NCI-H345 treated with DMSO at 0.1 percent for 48 hours (cell line): Measurements from ENCODE around the gene CHRM4.

Source experiments
- DNase-seq: peaks from one replicate; lab custom pipeline; 2025; ENCODE audit not compliant: unreplicated experiment; lab: John Stamatoyannopoulos, UW

CHRM4 gene

DNA sequence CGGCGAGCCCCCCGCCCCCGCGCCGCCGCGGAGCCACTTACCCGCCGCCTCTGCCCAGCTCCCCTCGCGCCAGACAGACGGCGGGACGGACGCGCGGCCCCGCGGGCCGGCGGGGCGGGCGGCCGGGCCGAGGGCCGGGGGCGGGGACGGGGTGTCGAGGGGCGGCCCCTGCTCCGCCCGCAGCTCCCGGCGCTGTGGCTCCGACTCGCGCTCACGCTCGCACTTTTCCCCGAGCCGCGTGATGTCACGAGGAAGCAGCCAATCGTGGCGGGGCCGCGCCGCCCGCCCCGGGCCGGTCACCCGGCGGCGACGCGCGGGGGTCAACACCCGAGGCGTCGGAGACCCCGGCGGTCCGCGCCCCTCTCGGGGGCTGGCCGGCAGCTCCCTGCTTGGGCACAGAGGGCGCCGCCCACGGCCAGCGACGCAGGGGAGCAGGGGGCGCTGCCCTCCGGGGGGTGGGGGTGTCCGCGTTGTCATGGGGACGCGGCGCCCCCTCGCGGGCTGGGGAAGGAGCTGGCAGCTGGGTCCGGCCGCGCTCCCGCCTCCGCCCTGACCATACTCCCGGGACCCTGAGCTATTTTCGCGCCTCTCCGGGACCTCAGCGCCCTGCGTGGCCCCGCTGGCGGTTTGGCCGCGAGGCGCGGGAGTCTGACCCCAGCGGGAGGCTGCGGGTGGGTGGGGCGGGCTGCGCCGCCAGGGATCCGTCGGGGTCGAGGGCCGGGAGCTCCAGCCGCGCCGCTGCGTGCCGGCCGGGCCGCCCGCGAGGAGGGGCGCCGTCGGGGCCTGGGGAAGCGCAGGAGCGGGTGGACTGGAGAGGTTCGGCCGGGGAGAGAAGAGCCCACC, at the start of gene CHRM4:
CHRM4 (minus strand) TSS at position 199 of the 843 bp plus-strand sequence. CDS start 5,219 bp downstream, outside the sequence.
- no peak for DNase-seq

DNA sequence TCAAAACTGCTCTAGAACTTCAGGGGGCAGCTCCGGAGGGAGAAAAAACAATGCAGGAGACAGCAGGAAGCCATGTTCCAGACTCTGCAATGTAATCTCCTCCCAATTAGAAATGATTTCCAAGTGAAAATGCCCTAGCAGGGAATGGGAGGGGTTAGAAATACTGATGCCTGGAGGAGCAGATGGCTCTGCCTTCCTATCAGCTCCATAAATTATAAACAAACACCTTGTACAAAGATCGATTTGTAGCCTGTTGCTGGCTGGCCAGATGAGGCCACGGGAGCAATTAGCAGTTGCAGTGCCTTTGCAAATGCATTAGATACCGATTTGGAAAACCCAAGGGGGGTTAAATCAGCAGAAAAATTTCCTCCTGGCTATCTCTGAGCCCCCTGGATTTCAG, 46.6 kb upstream of the CHRM4 start:
- DNase-seq, result no peak

DNA sequence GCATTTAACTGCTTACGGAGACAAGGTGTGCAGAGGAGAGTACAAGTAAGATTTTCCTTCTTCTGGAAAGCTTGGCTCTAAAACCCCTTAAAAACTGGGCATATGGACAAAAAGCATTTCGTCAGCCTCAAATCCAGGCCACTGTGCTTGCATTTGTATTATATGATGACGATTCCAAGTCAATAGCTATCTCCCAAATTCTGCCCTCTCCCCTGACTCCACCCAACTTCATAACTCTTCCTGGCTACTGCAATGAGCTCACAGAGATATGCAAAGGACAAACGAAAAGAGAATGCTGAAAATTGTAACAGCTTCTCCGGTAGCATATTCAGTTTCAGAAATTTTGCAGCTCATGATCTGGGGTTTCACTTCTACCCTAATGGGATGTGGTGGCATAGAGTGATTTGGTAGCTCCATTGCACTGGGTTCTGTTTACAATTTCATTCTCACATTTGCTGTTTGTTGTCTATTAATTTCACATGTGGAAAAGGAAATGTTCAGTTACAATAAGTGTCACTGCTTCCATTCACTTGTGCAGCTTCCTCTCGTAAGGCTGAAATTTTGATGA, 45.6 kb upstream of the CHRM4 start:
- DNase-seq, result no peak

DNA sequence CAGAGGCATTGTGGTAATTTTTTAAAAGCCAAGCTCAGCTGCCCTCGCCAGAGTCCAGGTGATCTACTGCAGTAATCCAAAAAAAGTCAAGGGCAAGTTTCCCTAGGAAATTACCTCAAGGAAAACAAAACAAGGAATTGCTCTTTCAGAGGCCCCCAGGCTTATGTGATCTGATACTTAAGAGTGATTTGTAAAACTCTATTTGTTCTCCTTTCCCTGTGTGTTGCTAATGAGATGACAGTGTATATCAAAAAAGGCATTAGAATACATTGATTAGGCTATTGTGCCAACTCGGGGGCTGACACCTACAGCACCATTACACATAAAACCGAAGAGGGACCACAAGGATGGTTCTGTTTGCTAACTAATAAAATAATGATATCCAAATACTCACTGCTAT, 44.5 kb upstream of the CHRM4 start:
- no peak for DNase-seq

DNA sequence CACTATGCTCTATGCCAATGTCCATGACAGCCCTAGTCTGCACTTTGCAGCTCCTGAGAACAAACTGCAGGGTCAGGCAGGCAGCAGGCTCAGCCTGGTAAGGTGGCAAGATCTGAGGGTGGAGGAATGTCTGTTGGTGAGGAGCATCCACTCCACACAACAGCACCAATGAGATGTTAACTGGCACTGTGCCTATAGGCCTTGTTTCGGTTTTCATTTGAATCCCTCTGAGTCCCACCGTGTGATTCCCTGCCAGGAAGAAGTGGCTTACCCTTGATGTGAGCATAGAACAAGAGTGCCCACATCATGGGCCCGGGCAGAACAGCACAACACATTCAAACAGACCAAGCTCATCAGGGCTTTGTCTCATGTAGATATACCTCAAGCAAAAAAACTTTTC, 44.1 kb upstream of the CHRM4 start:
- DNase-seq, result no peak

DNA sequence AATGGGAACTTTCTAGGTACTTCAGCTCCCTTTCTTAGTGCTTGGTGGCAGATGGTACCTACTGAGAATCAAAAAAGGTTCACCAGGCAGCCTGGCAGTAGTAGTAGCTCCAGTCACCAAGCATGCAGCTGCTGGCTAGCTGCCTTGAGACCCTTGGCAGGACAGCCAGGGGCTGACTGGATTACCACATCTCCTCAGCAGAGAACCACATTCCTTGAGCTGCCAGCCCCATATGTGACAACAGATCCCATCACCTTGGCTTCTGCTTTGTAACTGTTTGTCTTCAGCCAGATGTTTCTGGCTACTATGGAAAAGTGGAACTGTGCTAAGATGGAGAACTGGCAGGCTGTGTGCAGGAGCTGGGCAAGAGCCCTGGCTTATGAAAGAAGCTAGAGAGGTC, 39.6 kb upstream of the CHRM4 start:
- no peak for DNase-seq

DNA sequence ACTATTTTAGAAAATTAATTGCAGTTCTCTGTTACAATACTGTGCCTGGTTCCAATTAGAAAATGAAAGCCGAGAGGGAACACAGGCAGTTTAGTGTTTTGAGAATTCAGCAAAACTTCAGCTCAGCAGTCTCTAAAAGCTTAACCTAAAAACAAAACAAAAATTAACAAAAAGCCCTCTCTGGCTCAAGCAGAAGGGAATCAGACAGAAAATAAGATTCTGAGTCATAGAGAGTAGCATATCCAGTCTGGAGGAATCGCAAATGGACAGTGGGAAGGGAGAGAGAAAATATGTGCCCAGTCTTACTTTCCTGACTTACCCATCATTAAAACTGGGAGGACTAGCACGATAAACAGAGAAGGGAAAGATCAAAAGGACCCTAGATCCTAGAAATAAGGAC, 38.1 kb upstream of the CHRM4 start:
- no peak for DNase-seq

DNA sequence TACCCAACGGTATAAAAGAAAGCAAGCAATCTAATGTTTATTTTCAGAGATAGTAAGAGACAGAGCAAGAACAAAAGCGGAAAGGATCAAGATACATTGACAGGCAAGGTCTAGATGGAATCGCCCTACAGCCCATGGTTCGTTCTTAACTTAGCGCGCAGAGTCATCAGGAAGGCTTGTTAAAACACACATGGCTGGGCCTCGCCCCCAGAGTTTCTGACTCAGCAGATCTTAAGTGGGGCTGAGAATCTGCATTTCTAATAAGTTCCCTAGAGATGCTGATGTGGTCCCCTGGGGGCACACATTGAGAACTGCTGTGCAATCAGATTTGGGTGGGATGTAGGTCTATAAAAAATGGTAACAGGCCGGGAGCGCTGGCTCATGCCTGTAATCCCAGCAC, 35.8 kb upstream of the CHRM4 start:
- no peak for DNase-seq

DNA sequence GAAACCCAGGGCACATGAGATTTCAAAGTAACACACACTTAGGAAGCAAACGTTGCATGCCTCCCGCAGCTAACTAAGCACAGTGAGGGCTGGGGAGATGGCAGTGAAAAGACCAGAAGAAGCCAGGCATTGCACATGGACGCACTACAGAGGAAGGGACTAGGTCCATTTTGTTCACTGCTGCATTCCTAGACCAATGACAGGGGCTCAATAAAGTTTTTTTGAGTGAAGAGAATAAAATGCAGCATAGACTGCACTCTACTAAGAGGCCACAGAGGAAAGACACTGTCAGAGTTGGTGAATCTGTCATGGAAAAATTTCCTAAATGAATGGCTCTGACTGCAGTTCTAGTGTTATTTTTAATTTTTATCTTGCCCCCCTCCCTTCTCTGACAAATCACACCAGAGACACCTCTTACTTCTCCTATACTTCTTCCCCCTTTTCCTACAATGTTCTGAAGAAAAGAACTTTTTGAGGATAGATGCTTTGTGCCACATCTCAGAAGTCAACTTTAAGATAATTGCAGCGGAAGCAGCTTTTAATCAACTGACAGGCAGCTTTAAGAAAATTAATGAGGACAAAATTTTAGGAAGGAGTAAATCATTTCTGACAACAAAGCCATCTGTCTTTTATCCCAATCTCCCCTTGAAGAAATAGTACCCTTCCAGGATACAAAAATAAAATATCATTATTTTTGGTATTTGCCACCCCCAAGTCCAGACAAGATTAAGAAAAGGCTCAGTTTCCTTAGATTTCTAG, 34.8 kb upstream of the CHRM4 start:
- DNase-seq, result no peak

DNA sequence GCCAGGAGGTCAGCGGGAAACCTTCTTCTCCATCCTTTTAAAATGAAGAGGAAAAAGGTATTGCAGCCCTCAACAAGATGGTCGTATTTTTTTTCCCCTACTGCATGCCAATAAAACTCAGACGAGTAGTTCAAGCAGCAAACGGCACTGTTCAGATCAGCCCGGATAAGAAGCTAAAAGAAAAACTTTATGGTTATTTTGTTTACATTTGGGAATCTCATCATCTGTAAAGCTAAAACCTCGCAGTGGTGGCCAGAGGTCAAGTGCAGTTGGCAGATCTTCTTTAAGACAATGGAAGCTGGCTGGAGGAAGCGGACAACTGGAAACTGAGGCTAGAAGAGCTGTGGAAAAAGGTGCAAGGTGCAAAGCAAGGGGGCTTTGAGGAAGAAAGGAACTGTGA, 31.0 kb upstream of the CHRM4 start:
- DNase-seq, result no peak

DNA sequence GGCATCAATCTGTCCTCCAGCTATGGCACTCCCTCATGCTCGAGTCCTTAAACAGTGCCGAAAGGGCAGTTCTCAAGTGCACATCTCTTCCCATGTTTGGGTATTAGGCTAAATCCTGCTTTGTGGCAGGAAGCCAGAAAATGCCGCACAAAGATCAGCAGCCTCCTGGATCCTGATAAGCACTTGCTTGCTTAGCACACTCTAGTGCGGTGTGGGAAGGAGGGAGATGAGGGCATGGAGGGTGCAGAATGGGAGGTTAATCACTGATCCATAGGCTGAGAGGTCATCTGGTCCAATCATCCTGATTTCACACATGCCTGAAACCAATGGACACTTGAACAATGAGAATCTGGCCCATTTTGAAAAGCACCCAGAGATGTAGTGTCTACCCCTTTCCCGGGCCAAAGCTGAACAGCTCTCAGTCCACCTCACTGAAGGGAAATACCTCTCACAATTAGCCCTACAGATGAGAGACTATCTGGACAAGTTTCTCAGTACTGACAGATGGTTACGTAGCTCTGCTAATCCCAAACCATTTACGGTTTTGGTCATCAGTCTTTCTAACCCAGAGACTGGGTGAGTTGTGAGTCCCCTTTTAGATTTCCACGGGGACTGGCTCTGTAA, 29.8 kb upstream of the CHRM4 start:
- DNase-seq, result no peak

DNA sequence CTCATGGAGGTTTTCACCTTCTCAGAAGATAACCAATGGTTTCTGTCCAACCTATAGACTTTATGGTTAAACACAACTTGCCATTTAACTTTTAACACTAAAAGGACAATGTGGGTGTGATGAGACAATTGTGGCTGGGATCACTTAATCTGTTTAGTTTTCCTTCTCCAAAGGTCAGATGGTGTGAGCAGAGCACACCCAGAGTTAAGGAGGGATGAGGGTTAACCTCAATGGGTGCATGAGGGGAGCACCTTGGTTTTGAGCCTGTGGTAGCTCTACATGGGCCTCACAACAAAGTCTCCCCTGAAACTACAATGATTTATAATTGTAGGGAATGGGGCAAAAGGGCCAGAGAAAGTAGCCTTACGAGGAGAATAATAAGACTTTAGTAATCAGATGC, 28.9 kb upstream of the CHRM4 start:
- DNase-seq, result no peak

DNA sequence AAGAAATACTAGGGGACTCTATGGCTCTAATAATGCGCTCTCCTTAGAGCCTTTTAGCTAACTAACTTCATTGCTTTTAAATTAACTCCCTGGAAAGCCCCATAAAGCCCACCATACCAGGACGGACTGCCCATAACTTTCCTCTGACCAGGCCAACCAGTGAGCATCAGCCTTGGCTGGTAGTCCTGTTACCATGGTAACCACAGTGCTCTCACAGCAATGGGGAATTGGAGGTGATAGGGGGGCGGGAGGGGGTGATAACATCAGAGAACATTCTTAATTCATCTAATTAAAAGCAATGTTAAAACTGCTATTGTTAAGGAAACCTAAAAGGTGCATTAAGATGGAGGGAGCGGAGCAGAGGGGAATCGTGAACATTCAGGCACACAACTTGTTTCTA, 27.2 kb upstream of the CHRM4 start:
- no peak for DNase-seq

DNA sequence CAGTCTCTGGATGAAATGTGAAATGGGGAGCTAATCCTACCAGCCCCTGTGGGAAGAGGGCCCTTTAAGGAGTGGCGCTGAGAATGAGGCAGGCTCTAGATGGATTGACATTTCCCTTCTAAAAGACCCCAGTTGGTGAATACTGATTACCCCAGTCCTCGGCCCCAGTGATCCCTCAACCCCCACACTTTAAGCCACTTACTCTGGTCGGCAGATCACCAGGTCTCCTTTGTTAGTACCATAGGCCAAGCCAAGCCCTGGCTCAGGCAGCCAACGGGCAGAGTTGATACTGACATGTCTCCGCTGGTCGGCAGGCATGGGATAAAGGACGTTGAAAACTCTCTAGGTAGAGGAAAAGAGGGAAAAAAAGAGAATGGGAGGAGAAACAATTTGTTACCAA, 26.1 kb upstream of the CHRM4 start:
- no peak for DNase-seq

DNA sequence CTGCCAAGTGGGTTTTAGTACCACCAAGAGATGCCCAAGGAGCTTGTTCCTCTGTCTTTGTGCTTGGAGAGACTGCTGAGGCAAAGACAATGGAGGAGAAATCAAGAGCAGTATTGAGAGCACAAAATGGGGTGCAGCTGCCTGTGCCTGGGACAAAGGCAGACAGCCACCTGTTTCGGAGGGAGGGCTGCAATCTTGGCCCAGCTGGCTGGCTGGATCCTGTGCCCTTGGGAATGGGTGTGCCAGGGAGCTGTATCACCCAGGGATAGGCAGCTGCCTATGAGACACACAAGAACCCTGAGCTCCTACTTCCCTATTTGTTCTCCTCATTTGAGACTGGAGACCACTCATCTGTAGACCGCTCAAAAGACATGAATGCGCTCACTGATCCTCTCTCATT, 23.3 kb upstream of the CHRM4 start:
- DNase-seq, result peak; percentile 96

DNA sequence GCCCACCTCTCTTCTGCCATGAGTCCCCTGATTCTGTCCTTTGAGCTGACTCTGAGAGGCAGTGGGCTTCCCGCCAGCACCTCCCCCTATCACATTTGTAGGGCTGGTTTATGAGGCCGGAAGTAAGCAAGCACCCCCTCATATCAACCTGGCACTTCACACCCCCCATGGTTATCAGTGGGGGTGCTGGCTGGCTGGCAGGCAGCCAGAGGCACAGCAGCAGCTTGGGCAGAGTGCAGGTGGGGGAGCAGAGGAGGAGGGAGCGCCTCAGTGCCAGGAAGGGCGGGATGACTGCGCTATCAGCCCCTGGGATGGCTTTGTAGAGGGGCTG, 22.9 kb upstream of the CHRM4 start:
- peak; percentile 97 for DNase-seq

DNA sequence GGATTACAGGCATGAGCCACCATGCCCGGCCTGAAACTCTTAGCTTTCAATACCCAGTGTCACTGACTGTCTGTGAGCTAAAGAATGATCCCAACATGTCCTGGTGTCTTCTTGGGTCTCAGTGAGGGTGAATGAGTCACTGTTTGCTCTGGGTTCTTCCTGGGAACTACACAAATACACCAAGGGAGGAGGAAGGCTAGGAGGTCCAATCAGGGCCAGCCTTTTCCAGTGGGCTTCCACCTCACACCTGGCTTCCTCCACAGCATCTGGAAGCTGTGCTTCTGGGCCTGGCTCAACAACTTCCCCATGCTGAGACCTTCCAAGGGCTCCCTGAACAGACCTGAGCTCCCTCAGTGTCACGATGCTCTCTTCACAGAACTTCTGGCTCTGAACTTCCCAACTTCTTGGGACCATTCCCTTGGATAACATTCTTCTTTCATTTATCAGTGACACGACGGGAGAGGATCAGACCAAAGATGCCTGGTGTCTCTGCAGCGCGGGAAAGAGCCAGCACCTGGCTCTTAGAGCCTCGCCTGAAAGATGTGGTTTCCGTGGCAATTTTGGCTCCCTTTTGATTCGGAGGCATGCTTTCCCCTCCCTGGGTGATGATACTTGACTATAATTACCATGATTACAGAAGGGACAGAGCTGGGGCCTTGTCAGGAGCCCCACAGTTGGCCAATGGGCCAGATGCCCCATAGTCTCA, 22.3 kb upstream of the CHRM4 start:
- peak; percentile 97 for DNase-seq

DNA sequence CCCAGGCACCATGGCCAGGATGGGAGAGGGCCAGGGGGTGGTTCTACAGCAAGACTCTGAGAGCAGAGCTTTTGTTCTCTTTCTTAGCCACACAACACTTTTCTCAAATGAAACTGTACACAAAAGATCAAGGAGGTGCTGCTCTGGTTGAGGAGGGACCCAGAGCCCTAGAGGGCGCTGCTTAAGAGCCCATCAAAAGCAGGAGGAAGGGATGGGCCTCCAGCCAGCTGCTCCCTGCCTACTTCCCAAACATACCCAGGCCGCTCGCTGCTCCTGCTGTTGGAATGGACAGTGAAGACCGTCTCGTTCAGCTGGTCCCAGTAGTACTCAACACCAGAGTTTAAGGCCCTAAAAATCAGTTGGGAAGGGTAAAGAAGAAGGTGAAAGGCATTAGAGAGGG, 18.4 kb upstream of the CHRM4 start:
- DNase-seq, result no peak

DNA sequence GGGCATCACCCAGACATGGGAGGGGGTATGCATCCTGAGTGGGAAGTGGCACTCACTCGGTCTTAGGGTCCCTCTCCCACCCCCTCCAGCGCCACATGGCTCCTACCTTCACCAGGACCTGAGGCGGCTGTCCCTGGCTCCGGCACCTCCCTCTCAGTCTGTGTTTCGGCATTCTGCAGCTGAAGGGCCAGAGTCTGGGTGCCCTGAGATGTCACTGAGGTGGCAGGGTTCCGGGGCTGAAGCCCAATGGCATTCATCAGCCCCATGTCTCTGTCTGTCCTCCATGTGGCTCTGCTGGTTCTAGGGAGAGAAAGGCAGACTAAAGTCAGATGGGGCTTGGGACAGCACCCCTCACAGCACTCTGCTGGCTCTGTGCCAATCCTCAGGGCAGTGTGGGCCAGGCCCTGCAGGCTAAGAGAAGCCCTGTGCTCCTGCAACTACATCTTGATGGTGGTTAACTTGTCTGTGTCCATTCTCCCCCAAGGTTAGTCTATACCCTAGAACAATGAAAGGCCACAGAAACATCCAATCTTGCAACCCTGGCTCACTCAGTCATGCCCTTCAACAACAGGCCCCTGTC, 16.9 kb upstream of the CHRM4 start:
- DNase-seq, result no peak

DNA sequence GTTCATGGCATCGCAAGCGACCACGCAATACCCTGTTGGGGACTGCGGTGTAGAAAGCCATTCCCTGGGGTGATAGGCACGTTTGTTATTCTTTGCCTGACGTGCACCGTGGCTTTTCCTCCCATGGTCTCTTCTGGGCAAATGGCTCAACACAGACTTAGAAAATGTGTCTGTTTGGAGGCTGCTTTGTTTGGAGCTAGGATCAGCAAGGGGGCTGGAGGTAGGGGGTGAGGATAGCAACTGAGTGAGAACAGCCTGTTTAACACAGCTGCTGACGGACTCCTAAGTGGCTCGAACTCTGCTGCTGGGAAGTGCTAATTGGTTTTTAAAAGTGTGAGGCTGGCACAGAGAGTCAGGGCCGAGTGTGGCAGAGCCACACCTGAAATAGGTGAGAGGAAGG, 16.1 kb upstream of the CHRM4 start:
- DNase-seq, result no peak

DNA sequence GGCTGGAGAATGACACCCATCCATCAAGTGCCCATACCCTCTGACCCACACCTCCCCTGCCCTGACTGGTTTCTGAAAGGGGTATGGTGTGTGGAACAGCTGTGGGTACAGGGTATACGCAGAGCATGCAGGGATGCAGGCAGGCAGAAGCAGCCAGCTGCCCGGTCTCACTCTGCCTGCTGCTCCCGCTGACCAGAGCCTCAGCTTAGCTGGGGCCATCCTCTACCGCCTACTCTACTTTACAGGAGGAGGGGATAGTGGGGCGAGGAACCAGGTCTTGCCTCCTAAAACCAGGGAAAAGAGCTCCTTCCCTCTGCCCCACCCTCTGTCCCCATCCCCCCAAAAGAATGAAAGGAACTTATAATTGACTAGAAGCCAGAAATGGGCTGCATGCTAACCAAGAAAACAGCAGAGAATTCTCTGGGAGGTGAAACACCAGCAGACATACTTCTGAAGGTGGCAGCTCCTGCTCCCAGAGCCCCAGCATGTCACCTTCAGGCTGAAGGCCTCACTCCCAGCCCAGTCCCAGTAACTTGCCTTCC, 13.0 kb upstream of the CHRM4 start:
- DNase-seq, result no peak
